Measurements from ENCODE around the gene HOXB2. TPM values are rescaled to one million over a fixed set of nuclear protein-coding genes. Genes with fewer than 3 reads are reported as not detected.

HOXB2 gene
- total and polyA plus RNA-seq, 2 of the 8 experiments (the other 6 are each of a cell fraction or from before 2014, with no cell fraction given): not detected

DNA sequence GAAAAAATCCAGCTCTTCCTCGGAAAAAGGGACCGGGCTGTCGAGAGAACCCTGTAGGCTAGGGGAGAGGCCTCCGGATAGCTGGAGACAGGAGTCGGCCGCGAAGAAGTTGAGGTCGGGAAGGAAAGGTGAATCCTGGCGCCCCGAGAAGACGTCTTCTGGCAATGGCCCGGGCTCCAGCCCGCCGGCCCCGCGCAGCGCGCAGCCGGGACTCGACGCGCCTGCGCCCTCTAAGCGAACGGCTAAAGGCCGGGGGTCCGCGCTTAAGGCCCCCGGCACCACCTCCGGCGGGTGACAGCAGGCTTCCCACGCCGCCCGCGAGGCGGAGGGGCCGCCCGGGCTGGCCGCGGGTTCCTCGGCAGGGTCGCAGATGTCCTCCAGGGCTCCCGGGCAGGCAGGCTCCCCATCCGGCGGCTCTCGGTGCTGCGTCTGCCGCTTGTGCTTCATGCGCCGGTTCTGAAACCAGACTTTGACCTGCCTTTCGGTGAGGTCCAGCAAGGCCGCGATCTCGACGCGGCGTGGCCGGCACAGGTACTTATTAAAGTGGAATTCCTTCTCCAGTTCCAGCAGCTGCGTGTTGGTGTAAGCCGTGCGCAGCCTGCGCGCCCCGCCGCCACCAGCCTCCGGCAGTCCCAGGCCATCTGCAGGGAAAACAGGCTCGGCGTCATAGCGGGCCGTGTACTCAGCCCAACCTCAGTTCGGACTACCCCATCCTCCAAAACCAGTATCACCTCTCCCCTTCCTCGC lies 1.6 kb downstream of the HOXB2 start (continued):
- TF ChIP-seq CBX5 (IDR thresholded peaks at IDR 0.05; ENCODE audit: low read depth, low read length): no peak
- no peak; the same call in 1 of the 2 replicates for TF ChIP-seq CBX8 (IDR thresholded peaks at IDR 0.05; ENCODE audit: borderline replicate concordance, low read depth, low read length)
- no peak for TF ChIP-seq RBBP5 (IDR thresholded peaks at IDR 0.05; ENCODE audit: borderline replicate concordance, low read depth, low read length)
- peak; percentile 62 for TF ChIP-seq KDM4A (IDR thresholded peaks at IDR 0.05; ENCODE audit: low read depth, low read length, severe bottlenecking)
